ENCODE results near the gene CBL.

Gene CBL

DNA sequence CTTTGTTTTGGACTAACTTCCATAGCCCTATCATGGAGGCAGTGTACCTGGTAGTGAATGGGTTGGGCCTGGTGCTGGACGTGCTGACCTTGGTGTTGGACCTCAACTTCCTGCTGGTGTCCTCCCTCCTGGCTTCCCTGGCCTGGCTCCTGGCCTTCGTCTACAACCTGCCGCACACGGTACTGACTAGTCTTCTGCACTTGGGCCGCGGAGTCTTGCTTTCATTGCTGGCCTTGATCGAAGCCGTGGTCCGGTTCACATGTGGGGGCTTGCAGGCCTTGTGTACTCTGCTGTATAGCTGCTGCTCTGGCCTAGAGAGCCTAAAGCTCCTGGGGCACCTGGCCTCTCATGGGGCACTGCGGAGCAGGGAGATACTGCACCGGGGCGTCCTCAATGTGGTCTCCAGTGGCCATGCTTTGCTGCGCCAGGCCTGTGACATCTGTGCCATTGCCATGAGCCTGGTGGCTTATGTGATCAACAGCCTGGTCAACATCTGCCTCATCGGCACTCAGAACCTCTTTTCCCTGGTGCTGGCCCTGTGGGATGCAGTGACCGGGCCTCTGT, 129.0 kb downstream of the CBL start:
- peak; percentile 29 for DNase-seq

GRCh38 chr11:119335655-119336543, 129.8 kb downstream of the CBL start:
- peak; percentile 27 for DNase-seq

DNA sequence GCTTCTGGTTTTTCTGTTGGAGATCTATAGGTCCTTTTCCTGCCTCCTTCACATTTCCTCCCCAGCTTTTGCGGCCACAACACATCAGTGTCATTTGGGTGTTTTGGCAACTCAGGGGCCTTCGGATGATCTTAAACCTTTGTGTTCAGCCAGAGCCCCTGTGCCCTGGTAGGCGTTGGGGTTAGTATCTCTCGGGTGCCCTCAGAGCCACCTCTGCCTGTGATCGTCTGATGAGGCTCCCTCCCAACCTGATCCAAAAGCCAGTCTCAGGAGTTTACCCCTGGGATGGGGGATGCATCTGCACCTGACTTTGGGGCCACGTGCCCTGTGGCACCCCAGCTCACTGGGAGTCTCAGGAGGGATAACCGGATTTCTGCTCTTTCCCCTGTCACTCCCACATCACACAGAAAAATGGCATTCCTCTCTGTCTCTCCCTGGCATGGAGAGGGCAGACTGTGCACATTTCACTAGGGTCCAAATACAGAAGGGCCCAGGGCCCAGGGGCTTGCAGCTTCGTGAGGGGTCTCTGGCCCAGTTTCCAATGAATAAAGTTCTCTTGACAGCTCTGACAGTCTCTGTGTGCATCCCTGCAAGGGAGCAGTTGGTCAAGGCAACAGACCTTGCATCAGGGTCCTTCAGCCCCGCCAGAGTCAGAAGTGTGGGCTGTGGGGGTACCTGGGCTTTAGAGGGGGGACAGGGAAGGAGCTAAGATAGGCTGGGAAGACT, 130.8 kb downstream of the CBL start:
- no peak for DNase-seq

- DNase-seq, result no peak
These were observed 131.6 kb downstream of the CBL start for GRCh38 chr11:119337581-119338317.

- peak; percentile 69 for DNase-seq
These were observed 132.3 kb downstream of the CBL start for GRCh38 chr11:119338318-119338890.

- DNase-seq, result no peak
These were observed 132.9 kb downstream of the CBL start for GRCh38 chr11:119338965-119339588.

DNA sequence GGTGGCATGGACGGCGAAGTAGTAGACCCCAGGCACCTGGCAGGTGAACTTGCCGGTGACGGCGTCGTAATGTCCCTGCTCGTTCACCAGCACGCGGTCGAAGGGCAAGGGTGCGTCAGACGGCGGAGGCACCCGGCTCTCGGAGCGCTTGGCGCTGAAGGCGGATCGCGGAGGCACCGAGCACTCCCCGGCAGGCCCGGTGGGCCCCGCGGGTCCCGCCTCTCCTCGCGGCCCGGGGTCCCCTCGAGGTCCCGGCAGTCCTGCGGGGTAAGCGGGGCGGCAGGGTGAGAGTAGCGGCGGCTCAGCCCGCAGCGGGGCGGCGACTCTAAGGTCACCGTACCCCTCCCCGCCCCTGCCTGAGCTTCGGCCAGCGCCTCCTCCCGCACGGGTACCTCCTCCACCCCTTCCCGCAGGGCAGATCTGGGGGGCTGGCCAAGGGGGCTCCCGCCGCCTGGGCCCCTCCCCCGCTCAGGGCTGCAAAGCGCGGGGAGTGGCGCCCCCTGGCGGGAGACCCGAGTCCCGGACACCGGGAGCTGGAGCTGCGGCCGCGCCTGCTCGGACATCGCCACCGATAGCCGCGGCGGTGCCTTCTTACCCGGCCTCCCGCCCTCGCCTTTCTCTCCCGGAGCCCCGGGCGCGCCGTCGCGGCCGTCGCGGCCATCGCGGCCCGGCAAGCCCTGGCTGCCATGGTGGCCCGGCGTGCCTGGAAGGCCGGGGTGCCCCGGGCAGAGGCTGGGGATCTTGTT, 133.6 kb downstream of the CBL start:
- peak; percentile 63 for DNase-seq

DNA sequence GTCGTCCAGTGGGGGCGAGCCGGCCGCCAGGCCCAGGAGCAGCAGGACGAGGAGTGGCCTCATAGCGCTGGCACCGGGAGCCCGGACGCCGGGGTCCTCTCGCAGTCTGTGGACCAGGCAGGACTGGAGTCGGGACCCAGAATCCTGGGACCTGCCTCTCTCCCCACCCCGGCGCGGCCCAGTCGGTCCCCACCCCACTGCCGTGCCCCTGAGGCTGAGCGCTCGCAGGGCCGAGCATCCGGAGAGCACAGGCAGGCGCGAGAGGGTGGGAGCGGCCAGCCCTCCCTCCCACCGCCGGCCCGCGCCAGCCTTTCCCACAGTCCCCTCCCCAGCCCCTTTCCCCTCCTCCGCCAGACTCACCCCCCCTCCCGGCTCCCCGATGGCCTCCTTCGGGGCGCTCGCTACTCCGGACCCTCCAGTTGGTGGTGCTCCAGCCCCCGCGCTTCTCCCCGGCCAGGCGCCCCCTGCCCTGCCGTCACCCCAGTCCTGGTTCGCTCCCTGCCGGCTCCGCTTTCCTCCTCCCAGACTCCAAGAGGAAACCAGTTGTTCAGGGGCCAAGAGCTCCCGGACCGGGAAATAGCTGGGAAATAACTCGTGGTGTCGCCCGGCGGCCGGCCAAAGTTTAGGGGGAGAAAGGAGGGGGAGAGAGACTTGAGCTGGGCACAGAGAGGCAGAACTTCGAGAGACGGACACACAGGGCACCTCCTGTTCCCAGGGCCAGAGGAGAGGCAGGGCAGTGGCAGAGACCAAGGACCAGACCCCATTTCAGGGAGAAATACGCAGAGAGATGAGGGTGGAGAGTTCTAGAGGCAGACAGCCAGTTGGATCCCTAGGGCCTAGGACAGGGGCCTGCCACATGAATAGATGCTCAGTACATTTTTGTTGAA, 134.4 kb downstream of the CBL start, which contains the start of gene C1QTNF5:
TSS of gene C1QTNF5 (minus strand) at position 549 of the 887 bp plus-strand sequence. CDS start at position 63, 486 bp downstream.
- DNase-seq, result no peak

DNA sequence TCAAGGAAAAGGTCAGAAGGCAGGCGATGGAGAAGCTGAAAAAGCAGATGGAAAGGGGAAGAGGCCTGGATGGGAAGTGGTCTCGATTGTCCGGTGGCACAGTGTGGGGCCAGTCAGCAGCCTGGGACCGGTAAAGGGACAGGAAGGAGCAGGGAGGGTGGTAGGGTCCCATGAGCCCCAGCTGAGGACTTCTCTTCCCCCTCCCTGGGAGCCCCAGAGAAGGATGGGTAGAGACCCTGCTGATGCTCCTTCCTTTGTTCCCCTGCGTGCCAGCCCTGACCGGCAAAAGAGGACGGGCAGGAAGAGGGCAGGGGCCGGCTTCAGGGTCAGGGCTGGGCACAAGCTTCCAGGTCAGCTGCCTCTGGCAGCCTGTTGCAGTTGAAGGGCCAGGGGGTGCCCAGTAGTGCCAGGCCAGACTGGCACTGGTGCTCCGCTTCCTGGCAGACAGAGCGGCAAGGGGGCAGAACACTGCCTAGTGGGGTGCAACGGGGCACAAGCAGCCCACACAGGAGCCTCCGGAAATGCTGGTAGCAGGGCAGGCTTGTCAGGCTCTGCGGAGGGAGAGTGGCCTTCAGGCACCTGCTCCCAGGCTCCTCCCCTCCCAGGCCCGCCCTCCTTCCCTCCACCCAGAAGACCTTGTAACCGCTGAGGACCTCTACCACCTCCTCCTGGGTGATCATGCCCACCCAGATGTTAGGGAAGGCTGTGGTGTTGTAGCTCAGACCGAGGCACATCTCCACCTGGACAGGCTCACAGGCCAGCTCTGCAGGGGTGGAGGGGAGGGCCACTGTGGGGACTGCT, 135.3 kb downstream of the CBL start:
- no peak for DNase-seq

- no peak for DNase-seq
These were observed 135.8 kb downstream of the CBL start for GRCh38 chr11:119342023-119342300.

DNA sequence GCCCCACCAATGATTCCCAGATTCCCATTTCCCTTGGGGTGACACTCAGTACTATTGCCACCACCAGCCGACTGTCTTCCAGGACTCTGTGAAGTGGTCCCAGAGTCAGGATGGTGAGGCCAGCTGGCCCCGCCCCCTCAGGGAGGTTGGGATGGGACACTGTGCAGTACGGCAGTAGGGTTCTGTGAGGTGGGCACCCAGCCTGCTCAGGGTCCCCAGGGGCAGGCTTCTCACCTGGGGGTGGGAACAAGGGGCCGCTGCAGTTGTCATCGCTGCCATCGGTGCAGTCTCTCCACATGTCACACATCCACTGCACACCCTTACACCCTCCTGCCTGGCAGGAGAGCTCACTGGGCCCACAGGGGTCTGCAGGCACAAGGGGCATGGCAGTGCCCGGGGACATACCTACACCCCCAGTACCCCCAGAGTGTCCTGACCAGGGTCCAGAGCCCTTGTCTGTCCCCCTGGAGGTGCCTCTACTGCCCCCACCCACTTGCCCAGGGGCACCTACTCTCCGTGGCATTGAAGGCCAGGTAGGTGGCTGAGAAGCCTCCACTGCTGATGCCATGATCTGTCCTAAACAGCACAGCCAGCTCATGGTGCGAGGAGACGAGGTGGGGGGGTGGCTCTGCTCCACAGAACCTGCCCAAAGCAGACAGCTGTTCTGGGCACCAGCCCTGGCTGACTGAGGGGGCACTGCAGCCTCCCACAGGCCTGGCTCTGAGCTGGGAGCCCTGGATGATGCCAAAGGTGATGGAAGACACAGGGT, 136.4 kb downstream of the CBL start:
- no peak for DNase-seq

GRCh38 chr11:119343726-119344125, 137.6 kb downstream of the CBL start:
- DNase-seq, result no peak

GRCh38 chr11:119344291-119345010, 138.3 kb downstream of the CBL start:
- no peak for DNase-seq

DNA sequence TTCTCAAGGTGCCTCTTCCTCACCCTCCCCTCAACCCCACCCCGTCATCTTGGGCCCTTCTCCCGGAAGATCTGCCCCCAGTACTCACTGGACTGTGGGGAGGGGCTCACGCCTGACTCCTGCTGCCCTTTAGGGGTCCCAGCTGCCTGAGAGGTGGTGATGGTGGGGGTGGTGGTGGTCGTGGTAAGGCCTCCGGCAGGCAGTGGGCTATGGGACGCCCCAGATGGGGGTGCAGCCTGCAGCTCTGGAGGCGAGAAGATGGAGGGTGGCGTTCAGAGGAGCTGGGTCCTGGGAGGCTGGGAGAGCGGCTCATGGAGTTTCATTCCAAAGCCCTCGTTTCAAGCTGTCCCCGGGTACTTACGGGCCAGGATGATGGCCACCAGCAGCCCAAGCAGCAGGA, 139.5 kb downstream of the CBL start:
- DNase-seq, result no peak

GRCh38 chr11:119346605-119347004, 140.5 kb downstream of the CBL start, which contains the start of gene MFRP:
Gene MFRP, minus strand, starts transcription at chr11:119346705. Its CDS starts 192 bp downstream, at chr11:119346513.
- no peak for DNase-seq

GRCh38 chr11:119347242-119347641, 141.1 kb downstream of the CBL start:
- DNase-seq, result no peak

- DNase-seq, result no peak
These were observed 141.9 kb downstream of the CBL start for GRCh38 chr11:119347940-119348605.
